Mesenchymal stem cell (in vitro differentiated cells and primary cell): Measurements from ENCODE around the gene HPCAL1.

Experiments used
- DNase-seq: peaks from one replicate; pipeline ENCODE4 v3.0.0-alpha.2; 2013
- H2AFZ ChIP-seq: one replicate; pipeline ENCODE4 v1.6.1; 2013; ENCODE audit warnings: low read depth, mild to moderate bottlenecking, control low read depth, inconsistent platforms, low read length, moderate library complexity
- H2AK5ac ChIP-seq: 2 replicates; pipeline ENCODE4 v1.6.1; 2013; ENCODE audit warnings: low read length, moderate library complexity, mild to moderate bottlenecking, inconsistent platforms; ENCODE audit not compliant: severe bottlenecking
- H2BK120ac ChIP-seq: one replicate; pipeline ENCODE4 v1.6.1; 2013; ENCODE audit warnings: low read depth, mild to moderate bottlenecking, inconsistent platforms, low read length, moderate library complexity
- H2BK12ac ChIP-seq, 2 experiments: one replicate each; pipeline ENCODE4 v1.6.1; 2013; ENCODE audit warnings: inconsistent platforms in 2 of 2, low read length in 2 of 2, mild to moderate bottlenecking in 2 of 2, moderate library complexity in 2 of 2, control low read depth in 1 of 2
- H2BK15ac ChIP-seq: one replicate; pipeline ENCODE4 v1.6.1; 2013; ENCODE audit warnings: mild to moderate bottlenecking, low read depth, inconsistent platforms; ENCODE audit not compliant: poor library complexity, severe bottlenecking
- H2BK5ac ChIP-seq: 2 replicates; pipeline ENCODE4 v1.6.1; 2013; ENCODE audit warnings: low read depth, mild to moderate bottlenecking, low read length, control low read depth, inconsistent platforms; ENCODE audit not compliant: poor library complexity, severe bottlenecking
- H3K14ac ChIP-seq, 2 experiments: one replicate each; pipeline ENCODE4 v1.6.1; 2013; ENCODE audit warnings: inconsistent platforms in 2 of 2, low read length in 2 of 2, control low read depth in 1 of 2, mild to moderate bottlenecking in 1 of 2, moderate library complexity in 1 of 2
- H3K18ac ChIP-seq, 2 experiments: one replicate each; pipeline ENCODE4 v1.6.1; 2013; ENCODE audit warnings: inconsistent platforms in 2 of 2, low read length in 2 of 2, control low read depth in 1 of 2, low read depth in 1 of 2, mild to moderate bottlenecking in 1 of 2
- H3K23ac ChIP-seq, 2 experiments: one replicate each; pipeline ENCODE4 v1.6.1; 2013; ENCODE audit warnings: inconsistent platforms in 2 of 2, low read length in 2 of 2, mild to moderate bottlenecking in 2 of 2, moderate library complexity in 2 of 2, control low read depth in 1 of 2
- H3K27ac ChIP-seq: 2 replicates; pipeline ENCODE4 v1.5.1; 2013; ENCODE audit warnings: mild to moderate bottlenecking, moderate library complexity, low read length, control low read depth, inconsistent platforms; ENCODE audit not compliant: poor library complexity, severe bottlenecking
- H3K27me3 ChIP-seq, 2 experiments: 2 replicates each; pipeline versions ENCODE4 v1.6.1 to v1.7.0; 2013; ENCODE audit warnings: low read length in 2 of 2, mild to moderate bottlenecking in 2 of 2, moderate library complexity in 2 of 2, control low read depth in 1 of 2, inconsistent platforms in 1 of 2; ENCODE audit not compliant: control insufficient read depth in 1 of 2, insufficient read depth in 1 of 2
- H3K36me3 ChIP-seq, 2 experiments: 2 replicates each; pipeline versions ENCODE4 v1.6.1 to v1.7.0; 2013; ENCODE audit warnings: low read length in 2 of 2, control low read depth in 1 of 2, inconsistent platforms in 1 of 2, low read depth in 1 of 2, mild to moderate bottlenecking in 1 of 2; ENCODE audit not compliant: insufficient read depth in 2 of 2, control insufficient read depth in 1 of 2
- H3K4ac ChIP-seq, 2 experiments: one replicate each; pipeline ENCODE4 v1.6.1; 2013; ENCODE audit warnings: inconsistent platforms in 2 of 2, low read length in 2 of 2, mild to moderate bottlenecking in 2 of 2, moderate library complexity in 2 of 2, control low read depth in 1 of 2, low read depth in 1 of 2
- H3K4me1 ChIP-seq: 2 replicates; pipeline ENCODE4 v1.6.1; 2013; ENCODE audit warnings: low read depth, low read length, control low read depth; ENCODE audit not compliant: control insufficient read depth, insufficient read depth
- H3K4me2 ChIP-seq: 2 replicates; pipeline ENCODE4 v1.6.1; 2013; ENCODE audit warnings: low read length, mild to moderate bottlenecking, inconsistent platforms; ENCODE audit not compliant: poor library complexity, severe bottlenecking
- H3K4me3 ChIP-seq, 2 experiments: 2 replicates each; pipeline versions ENCODE4 v1.5.1 to v1.7.0; 2013; ENCODE audit warnings: low read length in 2 of 2, mild to moderate bottlenecking in 2 of 2, control low read depth in 1 of 2, low read depth in 1 of 2; ENCODE audit not compliant: insufficient read depth in 1 of 2
- H3K79me1 ChIP-seq: replicated peaks from 2 replicates; pipeline ENCODE4 v1.6.1; 2013; ENCODE audit warnings: mild to moderate bottlenecking, control low read depth, low read length, inconsistent platforms; ENCODE audit not compliant: poor library complexity, severe bottlenecking
- H3K9ac ChIP-seq: 2 replicates; pipeline ENCODE4 v1.7.0; 2013; ENCODE audit warnings: mild to moderate bottlenecking, low read length, moderate library complexity
- H3K9me3 ChIP-seq: 2 replicates; pipeline ENCODE4 v1.7.0; 2013; ENCODE audit warnings: mild to moderate bottlenecking, low read length; ENCODE audit not compliant: control insufficient read depth
- H4K8ac ChIP-seq: one replicate; pipeline ENCODE4 v1.6.1; 2013; ENCODE audit warnings: inconsistent platforms, mild to moderate bottlenecking, low read length, moderate library complexity
- H4K91ac ChIP-seq: one replicate; pipeline ENCODE4 v1.6.1; 2013; ENCODE audit warnings: mild to moderate bottlenecking, low read length, inconsistent platforms
- WGBS: methylation state at CpG from one replicate; pipeline ENCODE4 v1.1.7; 2013; ENCODE audit warnings: mixed read lengths; 5-methylcytosine and 5-hydroxymethylcytosine counted together

Gene HPCAL1

DNA sequence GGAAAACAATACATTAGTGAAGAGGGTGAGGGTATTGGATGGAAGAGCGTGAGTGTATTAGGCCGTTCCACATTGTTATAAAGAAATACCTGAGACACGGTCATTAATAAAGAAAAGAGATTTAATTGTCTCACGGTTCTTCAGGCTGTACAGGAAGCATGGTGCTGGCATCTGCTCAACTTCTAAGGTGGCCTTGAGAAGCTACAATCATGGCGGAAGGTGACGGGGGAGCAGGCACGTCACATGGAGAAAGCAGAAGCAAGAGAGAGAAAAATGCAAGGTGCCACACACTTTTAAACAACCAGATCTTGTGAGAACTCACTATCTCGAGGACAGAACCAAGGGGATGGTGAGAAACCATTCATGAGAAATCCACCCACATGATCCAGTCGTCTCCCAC lies 18.2 kb downstream of the HPCAL1 start:
- H3K9ac ChIP-seq: no peak overlapping the region
- H4K8ac ChIP-seq: no peak overlapping the region
- H3K18ac ChIP-seq: no peak overlapping the region
- peaks cover 0 to 7% of the 10 kb centered on the region in 2 experiments for H3K36me3 ChIP-seq
- WGBS: 99% methylated on average over 9 of the region's 9 CpGs
- no peak overlapping the region for H2BK5ac ChIP-seq
- H3K27me3 ChIP-seq: no peaks in the 10 kb centered on the region
- no peak overlapping the region for H3K23ac ChIP-seq
- no peak overlapping the region for H2BK120ac ChIP-seq
- peaks cover 34% of the 10 kb centered on the region for H3K79me1 ChIP-seq
- H3K4ac ChIP-seq: no peak overlapping the region
- H2BK12ac ChIP-seq: no peak overlapping the region
- no peak for DNase-seq
- peaks cover 17% of the 10 kb centered on the region for H3K9me3 ChIP-seq
- H2AK5ac ChIP-seq: no peak overlapping the region
- H2BK15ac ChIP-seq: no peak overlapping the region
- peaks cover 8% of the 10 kb centered on the region for H3K4me1 ChIP-seq
- H3K14ac ChIP-seq: no peak overlapping the region
- no peak overlapping the region for H3K4me2 ChIP-seq
- no peak overlapping the region for H3K4me3 ChIP-seq
- no peak overlapping the region for H4K91ac ChIP-seq
- no peak overlapping the region for H3K27ac ChIP-seq
- no peak overlapping the region for H2AFZ ChIP-seq

DNA sequence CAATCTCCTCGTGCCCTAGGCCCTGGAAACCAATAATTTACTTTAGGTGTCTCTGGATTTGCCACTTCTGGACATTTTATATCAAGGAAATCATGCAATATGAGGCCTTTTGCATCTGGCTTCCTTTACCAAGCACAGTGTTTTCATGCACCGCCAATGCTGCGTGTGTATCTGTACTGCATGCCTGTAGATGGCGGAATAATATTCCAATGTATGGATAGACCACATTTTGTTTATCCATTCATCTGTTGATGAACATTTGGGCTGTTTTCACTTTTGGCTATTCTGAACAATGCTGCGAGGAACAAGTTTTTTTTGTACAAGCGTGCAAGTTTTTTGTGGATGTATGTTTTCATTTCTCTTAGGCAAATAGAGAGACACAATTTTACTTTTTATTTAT lies 18.9 kb downstream of the HPCAL1 start:
- Histone ChIP-seq H3K36me3 (peaks cover 0 to 7% of the 10 kb centered on the region in 2 experiments), H2BK120ac (no peak overlapping the region), H3K4me1 (peaks cover 15% of the 10 kb centered on the region), H2BK5ac (no peak overlapping the region), H4K91ac (no peak overlapping the region), H2AK5ac (no peak overlapping the region), H2BK15ac (no peak overlapping the region), H2AFZ (no peak overlapping the region), H3K9me3 (peaks cover 17% of the 10 kb centered on the region), H3K79me1 (peaks cover 37% of the 10 kb centered on the region), H3K14ac (no peak overlapping the region), H3K23ac (no peak overlapping the region), H3K4me3 (no peak overlapping the region), H3K27me3 (no peaks in the 10 kb centered on the region), H3K18ac (no peak overlapping the region), H2BK12ac (no peak overlapping the region), H4K8ac (no peak overlapping the region), H3K9ac (no peak overlapping the region), H3K4ac (no peak overlapping the region), H3K4me2 (no peak overlapping the region), H3K27ac (no peak overlapping the region)
- DNase-seq: no peak
- WGBS: 99% methylated on average over 5 of the region's 6 CpGs

DNA sequence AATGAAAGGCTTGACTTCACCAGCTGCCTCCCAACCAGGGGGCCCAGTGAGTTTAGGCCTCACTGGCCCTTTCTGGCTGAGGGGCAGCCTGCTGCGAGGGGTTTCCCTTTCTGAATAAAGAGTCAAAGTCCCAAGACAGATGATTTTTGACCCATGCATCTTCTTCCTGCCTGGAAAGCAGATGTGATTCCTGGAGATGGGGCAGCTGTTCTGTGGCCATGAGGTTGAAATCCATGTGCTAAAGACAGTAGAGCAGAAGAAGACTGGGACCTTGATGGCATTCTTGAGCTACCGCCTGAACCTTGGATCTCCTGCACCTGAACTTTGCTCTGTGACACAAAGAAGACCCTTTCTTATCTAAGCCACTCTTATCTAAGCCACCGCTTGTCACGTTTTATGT lies 19.8 kb downstream of the HPCAL1 start:
- 93% methylated on average over 4 of the region's 4 CpGs for WGBS

DNA sequence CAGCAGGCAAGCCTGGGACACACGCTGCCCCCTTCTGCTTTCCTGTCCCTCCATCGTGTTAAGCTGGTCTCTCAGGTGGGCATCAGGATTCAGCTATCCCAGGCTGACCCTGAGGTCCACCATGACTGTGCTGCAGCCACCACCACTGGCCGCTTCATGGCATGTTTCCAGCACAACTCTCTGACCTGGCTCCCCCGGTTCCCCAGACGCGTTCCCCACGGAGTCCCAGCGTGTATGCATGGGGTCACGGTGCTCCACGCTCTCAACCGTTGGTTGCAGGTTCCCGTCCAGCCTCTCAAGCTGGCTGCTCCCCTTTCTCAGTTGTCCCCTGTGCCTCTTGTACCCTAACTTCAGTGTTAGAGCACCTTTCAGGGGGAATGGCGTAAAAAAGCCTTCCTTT lies 20.3 kb downstream of the HPCAL1 start:
- no peak overlapping the region for H2BK12ac ChIP-seq
- no peak overlapping the region for H2BK15ac ChIP-seq
- H4K91ac ChIP-seq: no peak overlapping the region
- H2BK5ac ChIP-seq: no peak overlapping the region
- H3K36me3 ChIP-seq: peaks cover 0 to 7% of the 10 kb centered on the region in 2 experiments
- peaks cover 17% of the 10 kb centered on the region for H3K9me3 ChIP-seq
- peak overlapping the region in 1 of 2 experiments; percentile 28 for H3K14ac ChIP-seq
- H3K9ac ChIP-seq: no peak overlapping the region
- peaks cover 42% of the 10 kb centered on the region for H3K79me1 ChIP-seq
- H3K4me2 ChIP-seq: no peak overlapping the region
- no peak overlapping the region for H3K18ac ChIP-seq
- no peak overlapping the region for H2AFZ ChIP-seq
- no peak overlapping the region for H3K23ac ChIP-seq
- H2BK120ac ChIP-seq: no peak overlapping the region
- peaks cover 18% of the 10 kb centered on the region for H3K4me1 ChIP-seq
- no peak overlapping the region for H3K4ac ChIP-seq
- no peak overlapping the region for H2AK5ac ChIP-seq
- no peak overlapping the region for H4K8ac ChIP-seq
- H3K27me3 ChIP-seq: no peaks in the 10 kb centered on the region
- DNase-seq: no peak
- H3K27ac ChIP-seq: no peak overlapping the region
- H3K4me3 ChIP-seq: no peak overlapping the region
- WGBS: 96% methylated on average over 13 of the region's 13 CpGs

More for the DNA sequence above, 19.8 kb downstream of the HPCAL1 start:
- no peaks in the 10 kb centered on the region for H3K27me3 ChIP-seq
- no peak overlapping the region for H3K4me3 ChIP-seq
- no peak overlapping the region for H3K9ac ChIP-seq
- H3K4me1 ChIP-seq: peaks cover 18% of the 10 kb centered on the region
- H3K9me3 ChIP-seq: peaks cover 17% of the 10 kb centered on the region
- peaks cover 0 to 7% of the 10 kb centered on the region in 2 experiments for H3K36me3 ChIP-seq
- no peak overlapping the region for H2BK15ac ChIP-seq
- H3K14ac ChIP-seq: no peak overlapping the region
- H3K4ac ChIP-seq: no peak overlapping the region
- no peak overlapping the region for H3K4me2 ChIP-seq
- H2AFZ ChIP-seq: no peak overlapping the region
- no peak overlapping the region for H2AK5ac ChIP-seq
- no peak for DNase-seq
- no peak overlapping the region for H2BK12ac ChIP-seq
- H3K23ac ChIP-seq: no peak overlapping the region
- no peak overlapping the region for H3K18ac ChIP-seq
- H2BK5ac ChIP-seq: no peak overlapping the region
- H3K79me1 ChIP-seq: peaks cover 42% of the 10 kb centered on the region
- no peak overlapping the region for H4K91ac ChIP-seq
- H2BK120ac ChIP-seq: no peak overlapping the region
- no peak overlapping the region for H4K8ac ChIP-seq
- H3K27ac ChIP-seq: no peak overlapping the region
